Peyer's patch (tissue), 4 donors: ENCODE data around the gene CDX4.

ENCODE experiments used
- POLR2A ChIP-seq, 2 donors: fragments of 450-650 bp; IDR thresholded peaks; one replicate each; pipeline ENCODE4 v1.5.1; 2017; ENCODE audit warnings: antibody characterized with exemption in 2 of 2, mild to moderate bottlenecking in 2 of 2, moderate library complexity in 2 of 2
- TF ChIP-seq, protein P1 (sequence below), 6 experiments: fragments of 450-650 bp in 4 of 6; fragments of 200-600 bp in 2 of 6; sonication (generic) in 1 of 6; IDR thresholded peaks; one replicate each; pipeline ENCODE4 v1.5.1; 2017 to 2019; ENCODE audit warnings: antibody characterized with exemption in 6 of 6, mild to moderate bottlenecking in 3 of 6, moderate library complexity in 1 of 6

DNA sequence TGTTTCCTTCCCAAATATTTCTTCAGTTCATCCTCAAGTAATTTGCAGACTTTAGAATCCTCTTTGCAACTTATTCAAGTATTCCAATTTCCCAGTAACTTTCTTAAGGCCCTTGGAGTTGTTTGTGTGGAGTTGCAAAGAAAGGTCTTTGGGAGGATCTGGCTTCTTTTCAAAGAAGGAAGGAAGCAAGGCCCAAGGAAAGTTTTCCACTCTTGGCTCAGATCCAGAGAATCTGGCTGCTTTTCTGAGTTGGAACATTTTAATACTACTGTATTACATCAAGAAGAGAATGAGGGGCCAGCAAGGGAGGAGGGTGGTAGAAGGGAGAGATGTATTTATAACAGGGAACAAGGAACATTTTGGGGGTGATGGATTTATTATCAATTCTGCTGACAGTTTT is 10.5 kb downstream of the CDX4 start:
- TF ChIP-seq, protein P1, sequence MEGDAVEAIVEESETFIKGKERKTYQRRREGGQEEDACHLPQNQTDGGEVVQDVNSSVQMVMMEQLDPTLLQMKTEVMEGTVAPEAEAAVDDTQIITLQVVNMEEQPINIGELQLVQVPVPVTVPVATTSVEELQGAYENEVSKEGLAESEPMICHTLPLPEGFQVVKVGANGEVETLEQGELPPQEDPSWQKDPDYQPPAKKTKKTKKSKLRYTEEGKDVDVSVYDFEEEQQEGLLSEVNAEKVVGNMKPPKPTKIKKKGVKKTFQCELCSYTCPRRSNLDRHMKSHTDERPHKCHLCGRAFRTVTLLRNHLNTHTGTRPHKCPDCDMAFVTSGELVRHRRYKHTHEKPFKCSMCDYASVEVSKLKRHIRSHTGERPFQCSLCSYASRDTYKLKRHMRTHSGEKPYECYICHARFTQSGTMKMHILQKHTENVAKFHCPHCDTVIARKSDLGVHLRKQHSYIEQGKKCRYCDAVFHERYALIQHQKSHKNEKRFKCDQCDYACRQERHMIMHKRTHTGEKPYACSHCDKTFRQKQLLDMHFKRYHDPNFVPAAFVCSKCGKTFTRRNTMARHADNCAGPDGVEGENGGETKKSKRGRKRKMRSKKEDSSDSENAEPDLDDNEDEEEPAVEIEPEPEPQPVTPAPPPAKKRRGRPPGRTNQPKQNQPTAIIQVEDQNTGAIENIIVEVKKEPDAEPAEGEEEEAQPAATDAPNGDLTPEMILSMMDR (IDR thresholded peaks at IDR 0.05): no peak
- no peak for TF ChIP-seq POLR2A (IDR thresholded peaks at IDR 0.05)
